ENCODE measurements around the gene SP3.

The SP3 gene

GRCh38 chr2:173955867-173956266 is 9.3 kb downstream of the SP3 start:
- TF ChIP-seq, protein P1, sequence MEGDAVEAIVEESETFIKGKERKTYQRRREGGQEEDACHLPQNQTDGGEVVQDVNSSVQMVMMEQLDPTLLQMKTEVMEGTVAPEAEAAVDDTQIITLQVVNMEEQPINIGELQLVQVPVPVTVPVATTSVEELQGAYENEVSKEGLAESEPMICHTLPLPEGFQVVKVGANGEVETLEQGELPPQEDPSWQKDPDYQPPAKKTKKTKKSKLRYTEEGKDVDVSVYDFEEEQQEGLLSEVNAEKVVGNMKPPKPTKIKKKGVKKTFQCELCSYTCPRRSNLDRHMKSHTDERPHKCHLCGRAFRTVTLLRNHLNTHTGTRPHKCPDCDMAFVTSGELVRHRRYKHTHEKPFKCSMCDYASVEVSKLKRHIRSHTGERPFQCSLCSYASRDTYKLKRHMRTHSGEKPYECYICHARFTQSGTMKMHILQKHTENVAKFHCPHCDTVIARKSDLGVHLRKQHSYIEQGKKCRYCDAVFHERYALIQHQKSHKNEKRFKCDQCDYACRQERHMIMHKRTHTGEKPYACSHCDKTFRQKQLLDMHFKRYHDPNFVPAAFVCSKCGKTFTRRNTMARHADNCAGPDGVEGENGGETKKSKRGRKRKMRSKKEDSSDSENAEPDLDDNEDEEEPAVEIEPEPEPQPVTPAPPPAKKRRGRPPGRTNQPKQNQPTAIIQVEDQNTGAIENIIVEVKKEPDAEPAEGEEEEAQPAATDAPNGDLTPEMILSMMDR (IDR thresholded peaks at IDR 0.05; ENCODE audit: low read depth, low read length), result no peak
- no peak overlapping the region for H3K4me3 ChIP-seq (ENCODE audit: low read depth, low read length)

DNA sequence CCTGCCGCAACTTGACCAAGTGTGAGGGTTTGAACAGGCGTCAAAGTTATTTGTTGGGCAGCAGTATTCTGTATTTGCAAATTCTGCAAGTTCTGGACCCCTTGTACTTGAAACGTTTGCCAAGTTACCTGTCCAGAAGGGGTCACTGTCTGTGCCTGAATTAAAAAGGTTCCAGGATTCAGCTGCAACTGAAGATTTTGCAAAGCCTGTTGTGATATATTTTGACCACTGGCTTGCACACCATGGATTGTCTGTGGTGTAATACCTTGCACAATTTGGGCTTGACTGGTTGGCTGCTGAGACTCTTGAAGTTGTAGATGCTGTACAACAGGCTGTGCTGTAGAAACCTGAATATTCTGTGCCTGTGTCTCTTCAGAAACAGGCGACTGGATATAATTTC is 10.2 kb downstream of the SP3 start:
- TF ChIP-seq, protein P1 (IDR thresholded peaks at IDR 0.05; ENCODE audit: low read depth, low read length), result no peak
- no peak overlapping the region for H3K4me3 ChIP-seq (ENCODE audit: low read depth, low read length)

- H3K4me3 ChIP-seq (ENCODE audit: low read depth, low read length), result no peak overlapping the region
- TF ChIP-seq, protein P1 (IDR thresholded peaks at IDR 0.05; ENCODE audit: low read depth, low read length), result no peak
Measured at GRCh38 chr2:173953047-173953424, 12.1 kb downstream of the SP3 start.

DNA sequence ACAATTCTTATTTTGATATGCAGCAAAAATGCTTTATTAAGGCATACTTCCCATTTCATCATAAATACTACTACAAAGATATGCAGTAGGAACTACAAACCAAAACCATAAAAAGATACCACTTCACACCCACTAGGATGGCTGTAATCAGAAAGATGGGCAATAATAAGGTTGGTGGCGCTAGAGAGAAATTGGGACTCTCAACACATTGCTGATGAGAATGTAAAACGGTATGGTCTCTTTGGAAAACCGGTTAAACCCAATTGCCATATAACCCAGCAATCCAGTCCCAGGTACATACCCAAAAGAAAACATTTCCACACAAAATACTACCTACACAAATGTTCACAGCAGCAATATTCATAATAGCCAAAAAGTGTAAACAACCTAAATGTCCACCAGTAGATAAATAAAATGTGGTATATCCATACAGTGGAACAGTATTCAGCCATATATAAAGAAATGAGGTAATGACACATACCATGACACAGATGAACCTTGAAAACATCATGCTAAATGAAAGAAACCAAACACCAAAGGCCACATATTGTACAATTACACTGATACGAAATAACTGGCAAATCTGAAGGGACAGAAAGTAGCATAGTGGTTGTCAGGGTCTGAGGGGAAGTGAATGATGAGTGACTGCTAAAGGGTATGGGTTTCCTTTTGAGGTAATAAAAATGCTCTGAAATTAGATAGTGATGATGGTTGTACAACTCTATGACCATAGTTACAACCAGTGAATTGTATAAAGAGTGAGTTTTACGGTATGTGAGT is 12.7 kb downstream of the SP3 start:
- H3K4me3 ChIP-seq (ENCODE audit: low read depth, low read length), result no peak overlapping the region
- TF ChIP-seq, protein P1 (IDR thresholded peaks at IDR 0.05; ENCODE audit: low read depth, low read length), result no peak

- no peak overlapping the region for H3K4me3 ChIP-seq (ENCODE audit: low read depth, low read length)
- TF ChIP-seq, protein P1 (IDR thresholded peaks at IDR 0.05; ENCODE audit: low read depth, low read length), result no peak
Measured at GRCh38 chr2:173948842-173949241, 16.3 kb downstream of the SP3 start.

DNA sequence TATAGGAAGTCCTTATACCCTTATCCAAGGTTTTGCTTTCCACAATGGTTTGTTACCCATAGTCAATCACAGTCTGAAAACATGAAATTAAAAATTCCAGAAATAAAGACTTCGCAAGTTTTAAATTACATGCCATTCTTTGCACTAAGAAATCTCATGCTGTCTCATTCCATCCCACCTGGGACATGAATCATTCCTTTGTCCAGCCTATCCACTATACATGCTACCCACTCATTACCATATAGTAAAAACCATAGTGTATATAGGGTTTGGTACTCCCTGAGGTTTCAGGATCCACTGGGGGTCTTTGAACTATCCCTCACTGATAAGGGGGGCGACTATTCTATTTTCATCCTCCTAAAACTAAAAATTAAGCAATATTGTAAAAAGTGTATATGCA is 17.0 kb downstream of the SP3 start:
- no peak overlapping the region for H3K4me3 ChIP-seq (ENCODE audit: low read depth, low read length)
- TF ChIP-seq, protein P1 (IDR thresholded peaks at IDR 0.05; ENCODE audit: low read depth, low read length), result no peak

DNA sequence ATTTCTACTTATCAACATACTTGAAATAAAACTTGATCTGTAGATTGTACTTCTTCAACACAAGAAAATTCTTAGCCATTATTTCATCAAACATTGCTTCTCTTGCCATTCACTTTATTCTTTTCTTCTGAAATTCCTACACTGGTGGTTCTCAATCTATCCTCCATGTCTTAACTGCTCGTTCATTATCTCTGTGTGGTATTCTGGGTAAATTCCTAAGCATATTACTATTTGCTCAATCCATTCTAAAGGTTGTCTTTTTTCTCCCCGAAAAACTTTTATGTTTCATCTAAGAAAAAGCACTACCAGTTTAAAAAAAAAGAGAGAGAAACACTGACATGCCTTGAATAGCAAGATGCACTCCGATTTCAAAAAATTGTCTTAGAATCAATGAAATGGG is 18.0 kb downstream of the SP3 start:
- H3K4me3 ChIP-seq (ENCODE audit: low read depth, low read length), result no peak overlapping the region
- TF ChIP-seq, protein P1 (IDR thresholded peaks at IDR 0.05; ENCODE audit: low read depth, low read length), result no peak
